K562 (cell line): ENCODE results near the gene AP3B1. TPM values are rescaled to one million over a fixed set of nuclear protein-coding genes. Genes with fewer than 3 reads are reported as not detected.

ENCODE experiments used
- ARID1B ChIP-seq: fragments of 450-650 bp; IDR thresholded peaks from 2 replicates; pipeline ENCODE4 v1.6.1; 2016; ENCODE audit warnings: antibody characterized with exemption, mild to moderate bottlenecking, inconsistent platforms
- ARID2 ChIP-seq: fragments of 450-650 bp; IDR thresholded peaks from 2 replicates; pipeline ENCODE4 v1.6.1; 2017; ENCODE audit warnings: antibody characterized with exemption, mild to moderate bottlenecking
- BRD4 ChIP-seq: fragments of 200-600 bp; sonication (generic); IDR thresholded peaks from 2 replicates; pipeline ENCODE4 v1.6.1; 2017; ENCODE audit warnings: inconsistent platforms
- DNMT1 ChIP-seq: fragments of 450-650 bp; IDR thresholded peaks from 2 replicates; pipeline ENCODE4 v1.6.1; 2016; ENCODE audit warnings: antibody characterized with exemption, mild to moderate bottlenecking
- FOXA1 ChIP-seq: fragments of 450-650 bp; IDR thresholded peaks from 2 replicates; pipeline ENCODE4 v1.6.1; 2016; ENCODE audit warnings: mild to moderate bottlenecking, borderline replicate concordance
- FOXM1 ChIP-seq, 2 experiments: fragments of 450-650 bp in 1 of 2; sonication (generic) in 1 of 2; formaldehyde crosslinking in 1 of 2; IDR thresholded peaks; 2 replicates each; pipeline versions ENCODE4 v1.6.1 to v1.9.0; 2017 to 2022; ENCODE audit warnings: low read depth in 2 of 2, mild to moderate bottlenecking in 2 of 2, missing genetic modification reagents in 1 of 2, moderate library complexity in 1 of 2
- GABPA ChIP-seq: fragments of 200-800 bp; sonication (Bioruptor generic); conservative IDR thresholded peaks from 2 replicates; pipeline ENCODE4 v1.6.1; 2016; ENCODE audit warnings: low read depth, missing genetic modification characterization, missing compliant biosample characterization
- ILF3 ChIP-seq: fragments of 450-650 bp; IDR thresholded peaks from 2 replicates; pipeline ENCODE4 v1.6.1; 2018; ENCODE audit warnings: antibody characterized with exemption, mild to moderate bottlenecking, moderate library complexity, borderline replicate concordance
- PHB ChIP-seq: fragments of 250-450 bp; sonication (Bioruptor Pico); IDR thresholded peaks from 2 replicates; pipeline ENCODE4 v1.5.0; 2021
- TAL1 ChIP-seq: fragments of 450-650 bp; IDR thresholded peaks from 2 replicates; pipeline ENCODE4 v1.6.1; 2016; ENCODE audit warnings: mild to moderate bottlenecking
- ZNF780A ChIP-seq: fragments of 250-450 bp; sonication (Bioruptor Pico); IDR thresholded peaks from 2 replicates; pipeline ENCODE4 v1.5.0; 2021; ENCODE audit warnings: mild to moderate bottlenecking
- polyA plus RNA-seq, 8 experiments: library from polyadenylated mRNA; depleted of rRNA in 4 of 8; stranded (reverse) in 5 of 8; unstranded in 3 of 8; fragments of >200 nt; fragmentation: Nextera tagmentation in 2 of 8; fragmentation: Illumina TruSeq in 1 of 8; extraction: Ambion mirVana in 2 of 8; extraction: Trizol in 1 of 8; gene quantifications; 2 replicates each; pipeline versions ENCODE4 v1.2.1 to v1.2.3, GENCODE V29; 2011 to 2014; ENCODE audit warnings: inconsistent platforms in 1 of 8, missing spikeins in 1 of 8
- total RNA-seq, 7 experiments: library from RNA; depleted of rRNA in 6 of 7; stranded (reverse); fragments of >200 nt in 6 of 7; fragmentation: Illumina TruSeq in 2 of 7; extraction: Trizol in 2 of 7; gene quantifications; 2 replicates each; pipeline versions ENCODE4 v1.2.1 to v1.2.3, GENCODE V29; 2011 to 2021; ENCODE audit warnings: low replicate concordance in 1 of 7
- TF ChIP-seq, protein P1 (sequence below): fragments of 450-650 bp; formaldehyde crosslinking; conservative IDR thresholded peaks from 2 replicates; pipeline ENCODE4 v1.4.0; 2022; ENCODE audit warnings: mild to moderate bottlenecking, missing genetic modification characterization
- TF ChIP-seq, protein P2 (sequence below), 3 experiments: fragments of 200-800 bp in 1 of 3; fragments of 250-450 bp in 1 of 3; fragments of 450-650 bp in 1 of 3; sonication (Bioruptor Pico) in 1 of 3; sonication (Bioruptor generic) in 1 of 3; formaldehyde crosslinking in 1 of 3; IDR thresholded peaks; 2 replicates each; pipeline versions ENCODE4 v1.6.1 to v1.8.0; 2016 to 2022; ENCODE audit warnings: mild to moderate bottlenecking in 2 of 3, missing genetic modification characterization in 2 of 3, missing compliant biosample characterization in 1 of 3, moderate library complexity in 1 of 3
- TF ChIP-seq, protein P3 (sequence below): IDR thresholded peaks from 3 replicates; pipeline ENCODE4 v1.6.1; 2011; ENCODE audit warnings: borderline replicate concordance, mild to moderate bottlenecking, moderate library complexity; ENCODE audit not compliant: insufficient read length; ENCODE audit errors: extremely low read depth
- TF ChIP-seq, protein P4 (sequence below): fragments of 250-450 bp; sonication (Bioruptor Pico); IDR thresholded peaks from 2 replicates; pipeline ENCODE4 v1.5.0; 2021

Gene AP3B1
- total and polyA plus RNA-seq, 9 of the 15 experiments (the other 6 are each of a cell fraction or from before 2014, with no cell fraction given), result 21.1 to 61.8 (median 42.2) TPM

DNA sequence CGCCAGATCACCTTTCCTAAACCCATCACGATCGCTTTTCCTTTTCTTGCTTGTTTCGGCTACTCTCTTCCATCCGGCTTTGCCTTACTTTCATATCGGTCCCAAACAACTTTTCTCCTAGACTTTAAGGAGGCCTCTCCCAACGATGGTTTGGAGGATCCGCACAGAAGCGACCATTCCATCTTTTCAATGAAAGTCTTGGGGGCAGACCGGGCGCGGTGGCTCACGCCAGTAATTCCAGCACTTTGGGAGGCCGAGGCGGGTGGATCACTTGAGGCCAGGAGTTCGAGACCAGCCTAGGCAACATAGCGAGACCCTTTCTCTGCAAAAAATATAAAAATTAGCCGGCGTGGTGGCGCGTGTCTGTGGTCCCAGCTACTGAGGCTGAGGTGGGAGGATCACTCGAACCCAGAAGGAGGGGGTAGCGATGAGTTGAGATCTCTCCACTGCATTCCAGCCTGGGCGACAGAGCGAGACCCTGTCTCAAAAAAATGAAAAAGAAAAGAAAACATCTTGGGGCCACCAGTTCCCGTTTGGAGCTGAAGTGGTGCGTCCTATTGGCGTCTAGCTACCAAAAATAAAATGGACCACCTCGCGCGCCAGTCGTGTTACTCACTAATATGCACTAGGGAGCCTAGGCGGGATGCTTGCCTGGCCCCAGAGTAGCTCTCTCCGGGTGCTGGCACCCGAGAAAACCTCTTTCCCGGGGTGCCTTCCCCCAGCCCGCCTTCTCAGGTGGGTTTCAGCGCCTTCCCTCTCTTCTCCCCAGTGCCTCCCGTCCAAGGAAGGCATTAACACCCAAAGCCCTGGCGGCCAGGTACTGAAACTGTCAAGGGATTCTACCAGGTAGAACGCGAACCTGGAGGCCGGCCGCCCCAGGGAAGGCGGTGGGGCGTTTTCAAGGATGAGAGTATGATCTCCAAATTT lies 800 bp upstream of the AP3B1 start (continued):
- TF ChIP-seq, protein P1, sequence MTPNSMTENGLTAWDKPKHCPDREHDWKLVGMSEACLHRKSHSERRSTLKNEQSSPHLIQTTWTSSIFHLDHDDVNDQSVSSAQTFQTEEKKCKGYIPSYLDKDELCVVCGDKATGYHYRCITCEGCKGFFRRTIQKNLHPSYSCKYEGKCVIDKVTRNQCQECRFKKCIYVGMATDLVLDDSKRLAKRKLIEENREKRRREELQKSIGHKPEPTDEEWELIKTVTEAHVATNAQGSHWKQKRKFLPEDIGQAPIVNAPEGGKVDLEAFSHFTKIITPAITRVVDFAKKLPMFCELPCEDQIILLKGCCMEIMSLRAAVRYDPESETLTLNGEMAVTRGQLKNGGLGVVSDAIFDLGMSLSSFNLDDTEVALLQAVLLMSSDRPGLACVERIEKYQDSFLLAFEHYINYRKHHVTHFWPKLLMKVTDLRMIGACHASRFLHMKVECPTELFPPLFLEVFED (CRISPR knock-in tag), result no peak
- TF ChIP-seq FOXM1 (IDR thresholded peaks at IDR 0.05; ENCODE audit: low read depth), result no peak; the same call in 1 of the 2 replicates
- TF ChIP-seq FOXM1 (CRISPR knock-in tag; IDR thresholded peaks at IDR 0.05; ENCODE audit: low read depth), result no peak
- no peak for TF ChIP-seq ILF3
- TF ChIP-seq ZNF780A (CRISPR knock-in tag), result no peak
- TF ChIP-seq GABPA, result 0 out of 2 replicates have a peak, but pooled peaks have one; percentile 41
- 0 out of 2 replicates have a peak, but pooled peaks have one; percentile 38 for TF ChIP-seq TAL1
- TF ChIP-seq PHB (CRISPR knock-in tag), result no peak
- 0 out of 2 replicates have a peak, but pooled peaks have one; percentile 5 for TF ChIP-seq ARID1B
- TF ChIP-seq BRD4, result no peak
- TF ChIP-seq, protein P2, sequence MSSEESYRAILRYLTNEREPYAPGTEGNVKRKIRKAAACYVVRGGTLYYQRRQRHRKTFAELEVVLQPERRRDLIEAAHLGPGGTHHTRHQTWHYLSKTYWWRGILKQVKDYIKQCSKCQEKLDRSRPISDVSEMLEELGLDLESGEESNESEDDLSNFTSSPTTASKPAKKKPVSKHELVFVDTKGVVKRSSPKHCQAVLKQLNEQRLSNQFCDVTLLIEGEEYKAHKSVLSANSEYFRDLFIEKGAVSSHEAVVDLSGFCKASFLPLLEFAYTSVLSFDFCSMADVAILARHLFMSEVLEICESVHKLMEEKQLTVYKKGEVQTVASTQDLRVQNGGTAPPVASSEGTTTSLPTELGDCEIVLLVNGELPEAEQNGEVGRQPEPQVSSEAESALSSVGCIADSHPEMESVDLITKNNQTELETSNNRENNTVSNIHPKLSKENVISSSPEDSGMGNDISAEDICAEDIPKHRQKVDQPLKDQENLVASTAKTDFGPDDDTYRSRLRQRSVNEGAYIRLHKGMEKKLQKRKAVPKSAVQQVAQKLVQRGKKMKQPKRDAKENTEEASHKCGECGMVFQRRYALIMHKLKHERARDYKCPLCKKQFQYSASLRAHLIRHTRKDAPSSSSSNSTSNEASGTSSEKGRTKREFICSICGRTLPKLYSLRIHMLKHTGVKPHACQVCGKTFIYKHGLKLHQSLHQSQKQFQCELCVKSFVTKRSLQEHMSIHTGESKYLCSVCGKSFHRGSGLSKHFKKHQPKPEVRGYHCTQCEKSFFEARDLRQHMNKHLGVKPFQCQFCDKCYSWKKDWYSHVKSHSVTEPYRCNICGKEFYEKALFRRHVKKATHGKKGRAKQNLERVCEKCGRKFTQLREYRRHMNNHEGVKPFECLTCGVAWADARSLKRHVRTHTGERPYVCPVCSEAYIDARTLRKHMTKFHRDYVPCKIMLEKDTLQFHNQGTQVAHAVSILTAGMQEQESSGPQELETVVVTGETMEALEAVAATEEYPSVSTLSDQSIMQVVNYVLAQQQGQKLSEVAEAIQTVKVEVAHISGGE (CRISPR knock-in tag; IDR thresholded peaks at IDR 0.05), result peak in 1 of 3 experiments; percentile 22; a peak in 1 of 6 replicates
- TF ChIP-seq DNMT1, result peak; percentile 46; the same call in 1 of the 2 replicates
- TF ChIP-seq, protein P3, sequence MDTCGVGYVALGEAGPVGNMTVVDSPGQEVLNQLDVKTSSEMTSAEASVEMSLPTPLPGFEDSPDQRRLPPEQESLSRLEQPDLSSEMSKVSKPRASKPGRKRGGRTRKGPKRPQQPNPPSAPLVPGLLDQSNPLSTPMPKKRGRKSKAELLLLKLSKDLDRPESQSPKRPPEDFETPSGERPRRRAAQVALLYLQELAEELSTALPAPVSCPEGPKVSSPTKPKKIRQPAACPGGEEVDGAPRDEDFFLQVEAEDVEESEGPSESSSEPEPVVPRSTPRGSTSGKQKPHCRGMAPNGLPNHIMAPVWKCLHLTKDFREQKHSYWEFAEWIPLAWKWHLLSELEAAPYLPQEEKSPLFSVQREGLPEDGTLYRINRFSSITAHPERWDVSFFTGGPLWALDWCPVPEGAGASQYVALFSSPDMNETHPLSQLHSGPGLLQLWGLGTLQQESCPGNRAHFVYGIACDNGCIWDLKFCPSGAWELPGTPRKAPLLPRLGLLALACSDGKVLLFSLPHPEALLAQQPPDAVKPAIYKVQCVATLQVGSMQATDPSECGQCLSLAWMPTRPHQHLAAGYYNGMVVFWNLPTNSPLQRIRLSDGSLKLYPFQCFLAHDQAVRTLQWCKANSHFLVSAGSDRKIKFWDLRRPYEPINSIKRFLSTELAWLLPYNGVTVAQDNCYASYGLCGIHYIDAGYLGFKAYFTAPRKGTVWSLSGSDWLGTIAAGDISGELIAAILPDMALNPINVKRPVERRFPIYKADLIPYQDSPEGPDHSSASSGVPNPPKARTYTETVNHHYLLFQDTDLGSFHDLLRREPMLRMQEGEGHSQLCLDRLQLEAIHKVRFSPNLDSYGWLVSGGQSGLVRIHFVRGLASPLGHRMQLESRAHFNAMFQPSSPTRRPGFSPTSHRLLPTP, result peak; percentile 55
- TF ChIP-seq, protein P4, sequence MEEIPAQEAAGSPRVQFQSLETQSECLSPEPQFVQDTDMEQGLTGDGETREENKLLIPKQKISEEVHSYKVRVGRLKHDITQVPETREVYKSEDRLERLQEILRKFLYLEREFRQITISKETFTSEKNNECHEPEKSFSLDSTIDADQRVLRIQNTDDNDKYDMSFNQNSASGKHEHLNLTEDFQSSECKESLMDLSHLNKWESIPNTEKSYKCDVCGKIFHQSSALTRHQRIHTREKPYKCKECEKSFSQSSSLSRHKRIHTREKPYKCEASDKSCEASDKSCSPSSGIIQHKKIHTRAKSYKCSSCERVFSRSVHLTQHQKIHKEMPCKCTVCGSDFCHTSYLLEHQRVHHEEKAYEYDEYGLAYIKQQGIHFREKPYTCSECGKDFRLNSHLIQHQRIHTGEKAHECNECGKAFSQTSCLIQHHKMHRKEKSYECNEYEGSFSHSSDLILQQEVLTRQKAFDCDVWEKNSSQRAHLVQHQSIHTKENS (CRISPR knock-in tag), result no peak
- TF ChIP-seq ARID2, result no peak
- no peak for TF ChIP-seq FOXA1
- TF ChIP-seq, all 486 proteins: peak for 34
